PC-9 (cell line): Measurements from ENCODE around the gene OR2V2. TPM values are rescaled to one million over a fixed set of nuclear protein-coding genes. Genes with fewer than 3 reads are reported as not detected.
"Not testable (repeated sequence)": the region's sequence is repeated elsewhere in the genome, so short reads cannot be mapped to it uniquely, and the experiment has no call there.

Source experiments
- BruUV-seq: library from RNA; stranded (reverse); fragments of 400-500 nt; replicated peaks from 2 replicates; lab custom pipeline; 2021; lab: Mats Ljungman, UMichigan
- CTCF ChIA-PET: fragments of 300-600 bp; sonication (Branson Sonifier 250); formaldehyde crosslinking; loops from one replicate; lab custom pipeline; 2022; ENCODE audit warnings: antibody characterized with exemption; lab: Charles Lee
- POLR2A ChIA-PET: fragments of 300-600 bp; sonication (Branson Sonifier 250); formaldehyde crosslinking; loops from one replicate; lab custom pipeline; 2022; ENCODE audit warnings: antibody characterized with exemption; ENCODE audit not compliant: unreplicated experiment; lab: Charles Lee
- DNase-seq, 2 experiments: peaks; one replicate each; pipeline versions ENCODE4 v3.0.0 to v3.0.0-alpha.2; 2015 to 2022; ENCODE audit warnings: mixed read lengths in 1 of 2
- H2AFZ ChIP-seq: fragments of 200-600 bp; sonication (generic); 2 replicates; pipeline ENCODE4 v1.8.1; 2017; ENCODE audit warnings: antibody characterized with exemption
- H3F3A ChIP-seq: fragments of 200-600 bp; sonication (generic); 2 replicates; pipeline ENCODE4 v1.8.1; 2017; ENCODE audit warnings: antibody characterized with exemption, mild to moderate bottlenecking, low read depth; ENCODE audit not compliant: insufficient read depth
- H3K27ac ChIP-seq: fragments of 200-600 bp; sonication (generic); 2 replicates; pipeline ENCODE4 v1.6.1; 2016; ENCODE audit warnings: mixed run types
- H3K27me3 ChIP-seq: fragments of 200-600 bp; sonication (generic); 2 replicates; pipeline ENCODE4 v1.6.1; 2016; ENCODE audit warnings: low read depth, mixed run types; ENCODE audit not compliant: insufficient read depth
- H3K36me3 ChIP-seq: fragments of 200-600 bp; sonication (generic); 2 replicates; pipeline ENCODE4 v1.6.1; 2016; ENCODE audit warnings: low read depth, mixed run types
- H3K4me1 ChIP-seq: fragments of 200-600 bp; sonication (generic); replicated peaks from 2 replicates; pipeline ENCODE4 v1.6.1; 2016; ENCODE audit warnings: mixed run types; ENCODE audit not compliant: insufficient read depth
- H3K4me2 ChIP-seq: fragments of 200-600 bp; sonication (generic); 2 replicates; pipeline ENCODE4 v1.6.1; 2017; ENCODE audit warnings: mixed run types
- H3K4me3 ChIP-seq: fragments of 200-600 bp; sonication (generic); 2 replicates; pipeline ENCODE4 v1.6.1; 2016; ENCODE audit warnings: mixed run types
- H3K79me2 ChIP-seq: fragments of 200-600 bp; sonication (generic); 2 replicates; pipeline ENCODE4 v1.6.1; 2017; ENCODE audit warnings: low read depth, mixed run types
- H3K9me2 ChIP-seq: fragments of 200-600 bp; sonication (generic); 2 replicates; pipeline ENCODE4 v1.8.1; 2017; ENCODE audit warnings: mild to moderate bottlenecking; ENCODE audit not compliant: insufficient read depth
- H3K9me3 ChIP-seq: fragments of 200-600 bp; sonication (generic); 2 replicates; pipeline ENCODE4 v1.8.1; 2016; ENCODE audit warnings: low read depth; ENCODE audit not compliant: insufficient read depth
- H4K20me1 ChIP-seq: fragments of 200-600 bp; sonication (generic); 2 replicates; pipeline ENCODE4 v1.8.1; 2017; ENCODE audit not compliant: insufficient read depth
- CTCF ChIP-seq: fragments of 200-600 bp; sonication (generic); conservative IDR thresholded peaks from 2 replicates; pipeline ENCODE4 v1.6.1; 2017; ENCODE audit warnings: mixed run types, antibody characterized with exemption, mild to moderate bottlenecking, moderate library complexity
- EZH2 ChIP-seq: fragments of 200-600 bp; sonication (generic); IDR thresholded peaks from 2 replicates; pipeline ENCODE4 v1.8.0; 2017; ENCODE audit warnings: antibody characterized with exemption, low read depth
- intact Hi-C: fragments of 100-400 bp; cut with micrococcal nuclease; formaldehyde crosslinking; loops from one replicate; pipeline ENCODE4 v1.10.0; 2022; ENCODE audit not compliant: unreplicated experiment
- total RNA-seq: library from RNA; stranded (reverse); gene quantifications from 2 replicates; pipeline ENCODE4 v1.2.3, GENCODE V29; 2021

The OR2V2 gene
- total RNA-seq, 1 experiment from 2014 or later = not detected

- Histone ChIP-seq H3K27ac (no peak overlapping the region), H3K27me3 (no peaks in the 10 kb centered on the region), H3K4me2 (no peak overlapping the region), H3K4me1 (no peaks in the 10 kb centered on the region), H3K79me2 (no peaks in the 10 kb centered on the region), H3F3A (no peaks in the 10 kb centered on the region), H3K9me3 (no peaks in the 10 kb centered on the region), H3K4me3 (no peak overlapping the region), H2AFZ (no peak overlapping the region), H4K20me1 (no peaks in the 10 kb centered on the region), H3K36me3 (no peaks in the 10 kb centered on the region), H3K9me2 (no peaks in the 10 kb centered on the region)
- BruUV-seq = no TSS peak
- ChIA-PET CTCF (interaction anchor here (1.2 kb wide), 1 partner anchor 12 kb away, joined by 7 read pairs; no protein-coding TSS in a partner anchor), POLR2A (no interaction called here)
- no peak for TF ChIP-seq EZH2
- no peak for TF ChIP-seq CTCF
- intact Hi-C loops = no loop called here
- no peak for DNase-seq
Measured at GRCh38 chr5:181173027-181173419, 25.6 kb downstream of the OR2V2 start.

GRCh38 chr5:181173420-181174342 lies 26.3 kb downstream of the OR2V2 start:
- POLR2A ChIA-PET = no interaction called here
- BruUV-seq = no TSS peak
- H2AFZ ChIP-seq = no peak overlapping the region
- no peak overlapping the region for H3K4me2 ChIP-seq
- CTCF ChIA-PET = no interaction called here
- TF ChIP-seq CTCF = no peak
- no peak for TF ChIP-seq EZH2
- H3K27ac ChIP-seq = no peak overlapping the region
- no peaks in the 10 kb centered on the region for H3K36me3 ChIP-seq
- no peak overlapping the region for H3K4me3 ChIP-seq
- DNase-seq = no peak
- H3K4me1 ChIP-seq = no peaks in the 10 kb centered on the region
- intact Hi-C loops = no loop called here
- H3K79me2 ChIP-seq = no peaks in the 10 kb centered on the region
- no peaks in the 10 kb centered on the region for H3K9me2 ChIP-seq
- no peaks in the 10 kb centered on the region for H4K20me1 ChIP-seq
- H3K27me3 ChIP-seq = no peaks in the 10 kb centered on the region
- H3K9me3 ChIP-seq = no peaks in the 10 kb centered on the region
- no peaks in the 10 kb centered on the region for H3F3A ChIP-seq

GRCh38 chr5:181176254-181176952 lies 29.0 kb downstream of the OR2V2 start:
- H3K9me3 ChIP-seq = no peaks in the 10 kb centered on the region
- H3K9me2 ChIP-seq = no peaks in the 10 kb centered on the region
- no peaks in the 10 kb centered on the region for H3K4me1 ChIP-seq
- H3K4me3 ChIP-seq = no peak overlapping the region
- no peaks in the 10 kb centered on the region for H3K79me2 ChIP-seq
- CTCF ChIA-PET = no interaction called here
- no peaks in the 10 kb centered on the region for H3K27me3 ChIP-seq
- no peaks in the 10 kb centered on the region for H3F3A ChIP-seq
- no peak for DNase-seq
- no peaks in the 10 kb centered on the region for H4K20me1 ChIP-seq
- H3K36me3 ChIP-seq = no peaks in the 10 kb centered on the region
- no peak overlapping the region for H2AFZ ChIP-seq
- intact Hi-C loops = no loop called here
- TF ChIP-seq EZH2 (no peak), CTCF (no peak)
- POLR2A ChIA-PET = no interaction called here
- BruUV-seq = no TSS peak
- H3K4me2 ChIP-seq = no peak overlapping the region
- no peak overlapping the region for H3K27ac ChIP-seq

GRCh38 chr5:181177559-181177958 lies 30.2 kb downstream of the OR2V2 start:
- not testable (repeated sequence) for BruUV-seq

More at GRCh38 chr5:181177559-181177958, 30.2 kb downstream of the OR2V2 start:
- H3K4me3 ChIP-seq, H3K4me2 ChIP-seq, H2AFZ ChIP-seq, POLR2A ChIA-PET, H3F3A ChIP-seq, H4K20me1 ChIP-seq, H3K4me1 ChIP-seq, DNase-seq, intact Hi-C loops, H3K36me3 ChIP-seq, H3K27ac ChIP-seq, H3K79me2 ChIP-seq, CTCF ChIA-PET, H3K9me2 ChIP-seq, H3K27me3 ChIP-seq, H3K9me3 ChIP-seq: not testable (repeated sequence)
